GM19467 (cell line): ENCODE measurements around the gene SH3BP5L.
"Not testable (repeated sequence)": the region's sequence is repeated elsewhere in the genome, so short reads cannot be mapped to it uniquely, and the experiment has no call there.

ENCODE experiments used
- ATAC-seq: cut with Tn5 transposase; IDR thresholded peaks from one replicate; pipeline ENCODE4 v1.9.1; 2021; ENCODE audit warnings: mild to moderate bottlenecking, moderate library complexity; ENCODE audit not compliant: unreplicated experiment

Gene SH3BP5L

DNA sequence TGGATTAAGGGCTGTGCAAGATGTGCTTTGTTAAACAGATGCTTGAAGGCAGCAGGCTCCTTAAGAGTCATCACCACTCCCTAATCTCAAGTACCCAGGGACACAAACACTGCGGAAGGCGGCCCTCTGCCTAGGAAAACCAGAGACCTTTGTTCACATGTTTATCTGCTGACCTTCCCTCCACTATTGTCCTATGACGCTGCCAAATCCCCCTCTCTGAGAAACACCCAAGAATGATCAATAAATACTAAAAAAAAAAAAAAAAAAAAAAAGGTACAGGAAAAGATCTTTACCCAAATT, 5.0 kb upstream of the SH3BP5L start:
- not testable (repeated sequence) for ATAC-seq

DNA sequence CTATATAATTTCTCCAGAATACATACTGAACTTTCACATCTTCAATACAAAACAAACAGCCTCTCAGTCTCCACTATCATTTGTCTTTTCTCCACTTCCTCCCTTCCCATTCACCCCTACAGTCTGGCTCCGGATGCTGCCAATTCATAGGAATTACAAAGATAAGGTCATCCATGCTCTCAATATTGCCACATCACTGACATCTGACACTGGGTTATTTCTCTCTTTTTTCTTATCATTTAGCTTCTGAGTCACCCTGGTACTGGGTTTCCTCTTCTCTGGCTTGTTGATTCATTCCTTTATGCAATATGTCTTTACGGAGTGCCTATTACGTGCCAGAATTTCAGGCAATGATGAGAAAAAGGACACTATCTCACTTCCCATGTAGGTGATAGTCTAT, 3.1 kb upstream of the SH3BP5L start:
- ATAC-seq, result no peak

DNA sequence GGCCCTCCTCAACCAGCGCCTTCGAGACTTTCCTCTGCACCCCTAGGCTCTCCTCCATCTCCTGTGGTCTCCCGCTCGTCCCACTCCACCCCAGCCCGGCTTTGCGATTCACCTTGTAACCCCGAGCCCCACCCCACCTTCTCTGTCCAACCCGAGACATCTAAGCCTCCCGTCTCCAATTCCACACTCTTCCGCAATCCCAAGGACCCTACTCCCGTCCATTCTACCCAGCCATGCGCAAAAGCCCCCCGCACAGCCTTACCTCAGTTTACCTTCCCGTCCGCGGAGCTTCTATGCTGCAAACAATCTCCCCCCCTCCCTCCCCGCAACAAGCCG, 174 bp downstream of the SH3BP5L start:
- no peak for ATAC-seq

DNA sequence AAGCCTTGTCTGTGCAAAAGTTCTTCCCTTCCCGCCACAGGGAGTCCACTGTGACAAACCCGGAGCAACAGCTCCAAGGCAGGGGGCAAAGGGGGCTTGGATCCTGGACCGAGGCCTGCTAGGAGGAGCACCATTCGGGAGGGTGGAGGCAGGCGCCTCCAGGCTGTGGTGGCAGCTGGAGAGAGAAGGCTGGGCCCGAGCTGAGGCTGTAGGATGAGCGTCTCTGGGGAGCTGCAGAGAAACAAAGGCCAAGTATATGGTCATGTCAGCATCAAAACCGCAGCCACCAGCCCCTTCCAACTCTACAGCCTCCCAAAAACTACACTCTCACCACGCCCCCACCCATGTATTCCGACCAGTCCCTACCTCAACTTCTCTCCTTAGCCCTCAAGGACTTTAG, 579 bp downstream of the SH3BP5L start:
- no peak for ATAC-seq

DNA sequence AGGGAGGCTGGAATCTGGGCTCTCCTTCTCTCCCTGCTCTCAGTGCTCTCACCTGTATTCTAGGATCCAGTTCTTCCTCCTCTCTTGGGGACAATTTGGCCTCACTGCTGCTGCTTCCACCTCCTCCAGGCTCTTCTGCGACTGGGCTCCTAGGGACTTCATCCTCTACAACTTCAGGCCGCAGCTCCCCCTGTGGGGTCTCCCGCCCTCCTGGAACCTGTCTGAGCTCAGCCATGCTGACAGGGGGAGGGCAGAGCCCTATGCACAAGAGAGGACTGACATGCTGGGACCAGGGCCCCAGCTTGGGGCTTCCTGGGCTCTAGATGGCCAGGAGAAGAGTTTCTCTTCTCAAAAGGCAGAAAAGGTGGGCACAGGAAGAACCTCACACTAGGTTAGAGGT, 1.0 kb downstream of the SH3BP5L start:
- no peak for ATAC-seq

DNA sequence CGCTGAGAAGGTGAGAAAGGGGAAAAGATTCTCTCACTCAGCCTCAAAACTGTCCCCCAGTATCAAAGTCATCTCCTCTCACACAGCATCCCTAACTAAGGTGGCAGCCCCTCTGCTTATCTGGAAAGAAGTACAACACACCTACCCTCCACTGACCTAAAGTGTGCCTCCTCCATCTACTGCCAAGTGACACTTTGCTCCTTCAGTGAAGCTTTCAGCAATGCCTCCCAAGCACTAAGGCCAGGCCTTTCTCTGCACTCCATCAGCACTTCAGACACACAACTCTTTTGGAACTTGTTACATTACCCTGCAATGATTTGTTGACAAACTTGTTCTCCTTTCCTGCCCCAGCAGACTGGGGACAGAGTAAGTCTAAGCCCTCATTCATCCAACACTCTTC, 1.4 kb downstream of the SH3BP5L start:
- no peak for ATAC-seq

DNA sequence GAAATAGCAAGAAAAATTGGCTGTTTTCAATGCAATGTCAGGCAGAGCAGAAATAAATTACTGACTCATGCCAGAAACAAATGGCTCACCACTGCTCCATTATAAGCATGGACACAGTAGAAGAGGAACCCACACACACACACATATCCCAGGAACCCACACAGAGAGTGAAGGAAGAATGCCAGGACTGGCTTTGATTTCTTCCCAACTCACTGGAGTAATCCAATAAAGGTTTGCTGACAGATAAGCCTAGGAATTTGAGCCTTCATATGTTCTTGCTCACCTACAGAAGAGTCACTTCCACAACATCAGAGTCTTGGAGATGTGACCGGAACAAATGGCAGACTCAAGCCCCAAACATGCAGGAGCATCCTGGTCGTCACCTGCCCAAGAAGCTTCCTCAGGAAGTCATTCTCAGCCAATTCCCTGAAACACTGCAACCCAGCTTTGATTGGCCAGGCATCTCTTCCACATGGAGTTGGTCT, 2.2 kb downstream of the SH3BP5L start:
- no peak for ATAC-seq

DNA sequence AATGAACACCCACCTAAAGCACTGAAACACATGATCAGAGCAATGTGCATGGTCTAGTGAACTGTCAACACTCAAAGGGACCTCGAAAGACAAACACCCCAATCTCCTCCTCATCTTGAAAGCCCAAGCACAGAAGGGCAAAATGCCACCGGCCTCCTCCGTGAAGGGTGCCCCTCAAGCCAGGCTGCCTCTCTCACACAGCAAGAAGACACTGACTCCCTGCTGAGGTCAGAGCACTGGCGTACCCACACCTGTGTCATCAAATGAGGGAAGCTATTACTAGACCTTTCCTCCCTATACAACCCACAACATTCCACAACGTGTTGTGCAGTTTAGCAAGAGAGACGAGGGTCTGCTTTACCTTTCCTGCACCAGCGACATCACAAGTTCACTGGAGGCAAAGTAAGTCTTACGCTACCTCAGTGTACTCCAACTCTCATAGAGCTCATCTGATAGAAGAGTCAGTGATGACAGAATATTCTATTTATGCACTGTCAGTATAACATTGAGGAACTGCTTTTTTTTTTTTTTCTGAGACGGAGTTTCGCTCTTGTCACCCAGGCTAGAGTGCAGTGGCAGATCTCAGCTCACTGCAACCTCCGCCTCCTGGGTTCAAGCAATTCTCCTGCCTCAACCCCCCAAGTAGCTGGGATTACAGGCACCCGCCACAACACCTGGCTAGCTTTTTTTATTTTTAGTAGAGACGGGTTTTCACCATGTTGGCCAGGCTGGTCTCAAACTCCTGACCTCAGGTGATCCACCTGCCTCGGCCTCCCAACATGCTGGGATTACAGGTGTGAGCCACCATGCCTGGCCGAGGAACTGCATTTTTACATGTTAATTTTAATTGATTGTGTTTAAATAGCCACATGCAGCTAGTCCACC, 3.3 kb downstream of the SH3BP5L start:
- ATAC-seq, result no peak

DNA sequence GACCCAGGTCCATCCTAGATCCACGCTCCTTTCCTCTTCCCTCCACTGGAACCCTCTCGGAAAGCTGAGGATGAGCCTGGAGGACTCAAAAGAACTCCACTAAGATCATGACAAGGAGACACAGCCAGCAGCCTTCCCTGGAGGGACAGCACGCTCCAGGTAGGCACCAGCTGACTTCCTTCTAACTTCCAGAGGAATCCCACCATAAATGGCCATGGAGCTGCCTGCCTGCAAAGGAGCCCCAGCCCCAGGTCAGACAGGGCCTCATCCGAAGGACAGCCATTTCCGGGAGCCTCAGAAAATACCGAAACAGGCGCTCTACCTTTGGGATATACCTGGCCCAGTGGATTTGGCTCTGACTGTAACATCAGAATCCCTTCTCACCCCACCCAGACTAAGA, 4.1 kb downstream of the SH3BP5L start:
- ATAC-seq, result no peak

DNA sequence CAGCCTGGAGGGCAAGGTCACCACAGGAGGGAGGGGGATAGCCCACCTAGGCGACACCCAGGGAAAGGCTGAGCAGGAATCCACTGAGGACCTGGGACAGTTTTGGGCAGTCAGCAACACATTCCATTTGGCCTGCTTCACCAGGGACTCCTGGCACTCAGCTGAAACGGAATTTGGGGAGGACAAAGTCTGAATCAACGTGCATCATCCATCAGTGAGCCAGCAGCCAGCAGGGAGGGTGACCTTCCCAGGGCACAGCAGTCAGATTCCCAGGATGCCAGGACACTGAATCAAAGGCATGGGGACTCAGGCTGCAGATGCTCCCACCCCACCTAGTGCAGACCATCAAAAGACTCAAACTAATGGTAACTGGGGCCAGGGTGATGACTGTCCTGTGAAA, 4.6 kb downstream of the SH3BP5L start:
- no peak for ATAC-seq

DNA sequence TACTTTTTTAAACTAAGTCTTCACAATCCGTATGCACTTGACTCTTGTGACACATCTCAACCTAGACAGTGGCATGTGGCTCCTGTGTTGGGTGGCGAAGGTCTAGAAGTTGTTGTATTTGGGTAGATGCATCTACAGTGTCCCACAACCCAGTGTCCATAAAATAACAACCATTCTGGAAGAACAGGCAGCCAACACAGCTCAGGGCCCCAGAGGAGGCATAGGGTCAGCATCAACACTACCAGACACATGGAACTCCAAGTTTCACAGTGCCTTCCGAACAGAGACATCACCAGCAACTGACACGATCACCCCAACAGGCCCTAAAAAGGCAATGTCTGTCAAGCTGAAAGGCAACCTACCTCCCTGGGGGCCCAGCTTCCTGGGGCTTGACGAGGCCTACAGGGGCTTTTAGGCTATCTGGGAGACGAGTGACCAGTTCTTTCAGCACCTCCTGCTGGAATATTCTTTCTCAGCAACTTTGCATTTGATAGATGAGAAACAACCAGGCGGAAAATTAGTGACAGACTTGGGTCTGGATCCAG, 5.6 kb downstream of the SH3BP5L start:
- ATAC-seq, result no peak

DNA sequence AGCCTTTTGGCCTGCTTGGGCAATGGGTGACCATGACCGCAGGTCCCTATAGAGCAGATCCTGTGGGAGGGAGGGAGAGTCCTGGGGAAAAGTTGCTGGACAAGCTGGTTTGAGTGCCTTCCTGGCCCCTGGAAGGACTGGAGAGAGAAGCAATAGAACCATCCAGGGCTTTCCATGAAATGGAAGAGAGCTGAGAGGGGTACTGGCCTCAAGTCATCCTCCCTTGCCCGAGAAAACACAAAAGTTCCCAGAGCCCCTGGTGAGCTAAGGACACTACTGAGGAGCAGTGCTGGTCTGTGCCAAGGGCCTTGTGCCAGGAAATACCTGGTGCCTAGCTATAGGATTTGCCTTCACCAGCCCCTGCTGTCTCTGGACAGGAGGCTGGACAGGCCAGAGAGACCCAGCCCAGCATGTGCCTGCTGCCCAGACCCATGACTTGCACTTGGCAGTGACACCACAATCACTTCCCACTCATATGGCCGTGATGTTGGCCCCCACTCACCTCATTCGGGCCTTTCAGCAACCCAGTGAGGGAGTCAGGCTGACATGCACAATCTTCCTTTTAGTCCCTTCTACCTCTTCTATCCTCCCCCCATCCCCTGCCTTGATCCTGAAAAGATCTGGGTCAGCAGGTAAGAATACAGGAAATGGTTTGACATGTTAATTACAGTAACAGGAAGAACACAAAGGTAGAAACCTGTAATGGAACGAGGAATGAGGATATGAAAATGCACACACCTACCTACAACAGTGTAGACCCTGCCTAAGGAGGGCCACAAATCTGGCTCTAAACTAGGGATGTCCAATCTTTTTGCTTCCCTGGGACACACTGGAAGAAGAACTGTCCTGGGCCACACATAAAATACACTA, 7.0 kb downstream of the SH3BP5L start:
- no peak for ATAC-seq

DNA sequence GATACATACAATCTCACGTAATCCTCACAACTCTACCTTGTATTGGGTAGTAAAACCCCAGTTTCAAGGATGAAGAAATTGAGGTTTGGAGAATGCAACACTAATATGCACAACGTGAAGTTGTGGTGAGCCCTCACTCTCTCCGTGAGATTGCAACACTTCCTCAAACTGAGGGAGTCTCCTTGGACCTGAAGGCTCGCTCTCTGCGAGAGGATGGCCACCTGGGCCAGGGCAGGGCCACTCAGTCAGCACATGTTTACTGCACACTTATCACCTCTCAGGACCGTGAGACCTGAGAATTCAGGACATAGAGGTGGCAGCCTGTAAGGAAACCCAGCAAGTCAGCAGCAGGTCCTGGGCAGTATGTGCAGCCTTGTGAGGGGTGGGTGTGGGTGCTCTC, 8.7 kb downstream of the SH3BP5L start:
- ATAC-seq, result no peak

DNA sequence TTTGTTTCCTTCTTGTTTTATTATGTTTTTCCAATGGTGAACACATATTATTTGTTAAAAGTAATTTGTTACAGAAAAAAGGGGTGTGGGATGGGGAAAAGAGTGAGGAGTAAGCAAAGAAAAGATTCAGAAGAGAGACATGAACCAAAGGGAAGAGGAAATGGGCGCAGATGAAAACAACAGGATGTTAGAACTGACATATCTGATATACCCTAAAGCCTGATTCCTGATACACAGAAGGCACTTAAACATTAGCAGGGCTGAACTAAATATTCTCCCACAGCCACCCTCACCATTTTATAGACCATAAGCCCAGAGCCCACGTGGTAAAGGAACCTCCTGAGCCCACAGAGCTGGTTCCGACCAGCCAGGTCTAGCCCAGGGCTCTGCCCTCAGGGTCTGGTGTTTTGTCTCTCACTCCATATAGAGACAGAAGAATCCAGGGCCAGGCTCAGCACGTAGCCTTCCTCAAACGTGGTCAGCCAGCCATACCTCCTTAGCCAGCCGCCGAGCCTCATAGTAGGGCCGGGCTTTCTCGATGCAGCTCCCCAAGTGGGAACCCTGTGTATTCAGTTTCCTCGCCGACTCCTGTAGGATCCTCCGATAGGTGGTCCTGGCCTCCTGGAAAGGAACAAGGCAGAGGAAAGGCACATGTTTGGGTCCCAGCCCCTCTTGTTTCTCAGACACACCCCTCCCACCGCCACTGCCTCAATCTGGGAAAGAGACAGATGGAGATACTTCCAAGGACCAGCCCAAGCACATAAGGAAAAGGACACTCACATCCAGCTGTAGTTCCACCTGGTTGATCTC, 9.5 kb downstream of the SH3BP5L start:
- no peak for ATAC-seq

DNA sequence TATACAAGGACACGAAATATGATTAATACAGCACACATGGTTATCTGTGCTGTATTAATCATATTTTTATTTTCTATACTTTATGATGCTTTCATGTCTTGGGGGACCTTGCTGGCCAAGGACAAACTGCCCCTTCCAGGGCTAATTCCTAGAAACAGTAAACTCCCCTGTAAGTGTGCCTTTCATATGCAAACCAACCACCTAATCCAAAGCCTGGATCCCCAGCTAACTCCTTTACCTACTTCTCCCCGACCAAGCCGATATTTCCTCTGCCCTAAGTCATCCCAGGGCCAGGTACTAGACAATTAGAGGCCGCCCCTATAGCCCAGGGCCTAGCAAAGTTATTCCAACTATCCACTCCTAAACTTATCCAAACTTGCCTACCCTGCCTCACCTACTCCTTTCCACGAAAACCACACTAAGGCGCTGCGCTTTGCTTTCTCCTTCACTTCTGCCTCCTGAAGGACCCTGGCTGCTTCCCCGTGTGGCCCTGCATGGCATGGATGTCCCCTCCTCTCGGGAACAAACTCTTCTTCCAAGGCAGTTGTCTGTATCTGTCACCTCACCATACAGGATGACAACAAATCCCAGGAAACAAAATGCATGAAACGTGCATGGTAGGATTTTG, 10.2 kb downstream of the SH3BP5L start:
- ATAC-seq, result no peak

DNA sequence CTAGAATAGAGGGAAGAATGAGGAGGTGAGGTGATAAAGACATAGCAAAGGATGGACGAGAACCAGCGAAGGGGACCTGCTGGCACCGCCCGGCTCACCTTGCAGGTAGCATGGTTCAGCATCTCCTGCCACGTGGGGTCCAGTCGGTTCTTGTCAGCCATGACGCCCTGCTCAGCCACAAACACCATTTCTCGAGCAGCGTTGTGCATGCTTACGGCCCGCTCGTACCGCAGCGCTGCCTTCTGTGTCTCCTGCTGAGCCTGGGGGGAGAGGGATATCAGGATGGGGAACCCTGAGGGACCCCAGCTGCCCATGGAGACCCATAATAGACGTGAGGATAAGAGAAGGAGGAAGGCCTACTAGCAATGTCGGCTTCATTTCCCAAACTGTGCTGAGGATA, 11.4 kb downstream of the SH3BP5L start:
- no peak for ATAC-seq

DNA sequence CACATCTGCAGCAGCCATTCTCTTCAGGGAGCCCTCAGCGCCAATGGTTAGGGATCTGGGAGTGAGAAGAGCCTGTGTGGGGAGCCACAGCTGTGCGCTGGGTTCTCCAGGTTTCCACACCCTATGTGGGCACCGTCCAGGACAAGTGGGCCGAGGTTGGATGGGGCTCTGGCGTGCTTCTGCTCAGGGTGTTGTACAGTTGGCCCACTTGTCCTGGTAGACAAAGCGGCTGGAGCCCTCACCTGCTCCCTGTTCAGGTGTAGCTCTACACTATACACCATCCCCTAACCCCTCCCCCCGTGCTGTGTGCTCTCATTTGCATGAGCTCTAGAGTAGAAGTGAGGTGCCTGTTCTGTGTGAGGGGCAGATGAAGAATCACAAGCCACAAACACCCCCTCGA, 12.2 kb downstream of the SH3BP5L start:
- ATAC-seq, result no peak

DNA sequence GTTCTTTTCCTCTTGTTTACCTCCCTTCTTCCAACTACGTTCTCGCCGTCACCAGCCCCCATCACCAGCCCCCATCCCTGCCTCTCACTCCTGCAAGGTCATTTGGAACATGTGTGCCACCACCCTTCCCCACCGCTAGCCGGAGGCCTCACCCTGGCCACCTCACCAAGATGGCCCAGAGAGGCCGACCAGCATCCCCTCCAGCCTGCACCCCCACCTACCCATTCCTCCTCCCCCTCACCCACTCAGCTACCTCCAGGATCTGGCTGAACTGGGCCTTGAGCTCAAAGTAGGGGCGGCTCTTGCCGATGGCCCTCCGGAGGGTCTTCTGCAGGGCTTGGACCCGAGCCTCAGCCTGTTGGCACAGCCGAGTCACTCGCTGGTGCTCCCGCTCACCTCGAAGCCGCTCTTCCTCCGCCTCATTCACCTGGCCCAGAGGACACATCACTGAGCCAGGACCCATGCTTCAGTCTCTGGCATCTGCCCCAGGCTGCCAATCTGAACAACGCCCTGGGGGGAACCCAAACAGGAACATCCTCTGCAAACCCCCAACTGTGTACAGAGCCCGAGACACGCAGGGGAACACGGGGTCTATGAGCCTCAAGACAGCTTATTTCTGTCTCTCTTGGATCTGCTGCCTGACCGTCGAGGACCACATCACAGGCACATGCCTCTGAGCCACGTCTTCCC, 12.8 kb downstream of the SH3BP5L start:
- no peak for ATAC-seq

DNA sequence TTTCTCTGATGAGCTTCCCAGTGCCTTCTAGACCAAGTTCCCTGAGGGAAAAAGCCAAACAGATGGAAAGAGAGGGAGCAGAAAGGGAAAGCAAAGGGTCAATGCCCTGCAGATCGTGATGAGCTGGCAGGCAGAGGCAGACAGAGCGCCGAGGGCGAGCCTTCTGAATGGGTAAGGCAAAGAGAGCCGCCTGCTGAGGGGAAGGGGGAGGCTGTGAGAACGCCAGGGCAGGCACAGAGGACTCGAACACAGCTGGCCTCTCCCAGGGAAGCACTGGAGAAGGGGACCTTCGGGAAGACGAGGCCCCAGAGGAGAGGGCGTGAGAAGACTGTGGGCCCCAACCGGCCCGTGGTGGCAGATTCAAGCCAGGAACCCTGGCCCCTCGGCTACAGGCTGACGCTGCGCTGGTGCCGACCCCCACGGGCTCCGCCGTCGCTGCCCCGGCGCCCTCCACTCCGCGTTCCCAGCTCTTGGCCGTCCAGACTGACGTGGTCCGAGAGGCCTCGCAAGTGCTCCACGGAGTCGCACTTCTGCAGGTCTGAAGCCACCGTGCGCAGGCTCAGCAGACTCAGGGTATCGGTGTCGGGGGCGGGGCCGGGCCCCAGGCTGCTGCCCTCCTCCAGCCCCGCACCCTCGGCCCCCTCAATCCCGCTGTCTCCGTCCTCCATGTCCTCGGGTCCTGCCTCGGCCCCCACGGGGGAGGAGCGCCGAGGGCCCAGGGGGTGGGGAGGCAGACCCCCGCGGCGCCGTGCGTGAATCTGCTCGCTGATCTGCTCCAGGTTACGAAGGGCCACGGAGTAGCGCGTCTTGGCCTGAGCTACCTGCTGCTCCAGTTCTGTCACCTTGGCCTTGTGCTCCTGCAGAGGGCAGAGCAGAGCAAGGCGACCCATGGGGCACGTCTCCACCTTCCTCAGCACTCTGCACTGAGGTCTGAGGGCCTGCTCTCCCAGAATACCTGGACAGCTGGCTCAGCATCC, 13.9 kb downstream of the SH3BP5L start:
- no peak for ATAC-seq
